ENCODE measurements around the gene FRMPD4.

The FRMPD4 gene

GRCh38 chrX:12292996-12293765 lies 154.9 kb downstream of the FRMPD4 start:
- no peak for DNase-seq (ENCODE audit: low read depth in 1 of 2, low spot score in 1 of 2)

DNA sequence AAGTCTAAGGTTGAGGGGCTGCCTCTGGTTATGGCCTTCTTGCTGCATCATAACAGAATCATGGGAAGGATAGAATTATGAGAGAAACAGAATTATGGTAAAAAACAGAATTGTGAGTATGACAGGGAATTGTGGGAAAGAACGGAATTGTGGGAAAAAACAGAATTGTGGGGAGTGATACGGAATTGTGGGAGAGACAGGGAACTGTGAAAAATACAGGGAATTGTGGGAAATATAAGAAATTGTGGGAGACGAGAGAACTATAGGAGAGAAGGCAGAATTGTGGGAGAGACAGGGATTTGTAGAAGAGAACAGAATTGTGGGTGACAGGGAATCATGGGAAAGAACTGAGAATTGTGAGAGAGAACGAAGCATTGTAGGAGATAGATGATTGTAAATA lies 159.1 kb downstream of the FRMPD4 start:
- no peak for DNase-seq (ENCODE audit: low read depth in 1 of 2, low spot score in 1 of 2)

- DNase-seq (ENCODE audit: low read depth in 1 of 2, low spot score in 1 of 2), result no peak
Measured at GRCh38 chrX:12301288-12301687, 163.0 kb downstream of the FRMPD4 start.

GRCh38 chrX:12304261-12304660 lies 166.0 kb downstream of the FRMPD4 start:
- DNase-seq (ENCODE audit: low read depth in 1 of 2, low spot score in 1 of 2), result no peak

GRCh38 chrX:12307961-12308360 lies 169.7 kb downstream of the FRMPD4 start:
- no peak for DNase-seq (ENCODE audit: low read depth in 1 of 2, low spot score in 1 of 2)

DNA sequence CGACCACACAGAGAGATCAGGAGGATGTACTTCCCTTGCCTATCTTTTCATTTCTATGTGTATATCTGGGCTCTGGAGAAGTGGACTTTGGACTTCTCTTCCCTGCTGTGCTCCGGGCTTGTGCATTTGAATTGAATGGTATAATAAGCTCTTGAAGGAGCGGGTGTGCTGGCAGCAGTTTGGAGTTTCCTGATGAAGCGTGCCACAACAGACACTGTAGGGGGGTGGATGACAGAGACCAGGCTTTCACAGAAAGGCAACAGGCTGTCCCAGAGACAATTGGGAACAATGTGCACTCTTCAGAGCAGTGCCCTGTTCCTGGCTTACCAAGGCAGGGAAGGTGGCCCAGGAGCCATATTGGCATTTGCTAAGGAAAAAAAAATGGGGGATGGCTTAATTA lies 170.1 kb downstream of the FRMPD4 start:
- no peak for DNase-seq (ENCODE audit: low read depth in 1 of 2, low spot score in 1 of 2)

GRCh38 chrX:12309040-12309743 lies 170.9 kb downstream of the FRMPD4 start:
- DNase-seq (ENCODE audit: low read depth in 1 of 2, low spot score in 1 of 2), result no peak

DNA sequence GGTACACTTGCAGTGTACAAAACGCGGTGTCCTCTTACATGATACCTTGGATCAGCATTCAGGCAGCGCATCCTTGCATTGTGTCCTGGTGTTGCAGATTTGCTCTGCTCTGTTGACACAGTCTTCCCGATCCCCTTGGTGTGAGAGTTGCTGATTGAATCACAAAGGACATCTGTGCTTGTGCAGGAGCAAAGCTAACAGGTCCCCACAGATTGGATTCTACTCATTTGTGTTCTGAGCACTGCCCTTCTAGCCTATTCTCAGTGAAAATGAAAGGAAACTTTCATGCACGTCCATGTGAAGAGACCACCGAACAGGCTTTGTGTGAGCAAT lies 171.4 kb downstream of the FRMPD4 start:
- DNase-seq (ENCODE audit: low read depth in 1 of 2, low spot score in 1 of 2), result no peak

DNA sequence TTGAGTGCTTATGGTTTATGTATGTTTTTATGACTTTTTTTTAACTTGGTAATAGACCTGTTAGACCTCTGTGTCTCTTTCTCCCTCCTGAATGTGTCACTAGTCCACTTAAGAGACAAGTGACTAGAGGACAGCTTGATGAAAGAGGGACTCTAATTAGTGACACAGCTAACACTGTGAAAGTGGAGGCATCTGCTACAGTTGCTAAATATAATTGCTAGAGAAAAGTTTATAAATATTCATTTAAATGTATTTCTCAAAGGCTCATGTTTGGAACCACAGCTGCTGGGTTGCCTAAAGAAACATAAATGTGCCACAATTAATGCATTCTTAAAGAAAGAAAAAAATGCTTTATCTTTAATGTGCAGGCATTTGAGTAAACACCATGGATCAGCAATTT lies 176.4 kb downstream of the FRMPD4 start:
- no peak for DNase-seq (ENCODE audit: low read depth in 1 of 2, low spot score in 1 of 2)

GRCh38 chrX:12315526-12315925 lies 177.3 kb downstream of the FRMPD4 start:
- no peak for DNase-seq (ENCODE audit: low read depth in 1 of 2, low spot score in 1 of 2)

DNA sequence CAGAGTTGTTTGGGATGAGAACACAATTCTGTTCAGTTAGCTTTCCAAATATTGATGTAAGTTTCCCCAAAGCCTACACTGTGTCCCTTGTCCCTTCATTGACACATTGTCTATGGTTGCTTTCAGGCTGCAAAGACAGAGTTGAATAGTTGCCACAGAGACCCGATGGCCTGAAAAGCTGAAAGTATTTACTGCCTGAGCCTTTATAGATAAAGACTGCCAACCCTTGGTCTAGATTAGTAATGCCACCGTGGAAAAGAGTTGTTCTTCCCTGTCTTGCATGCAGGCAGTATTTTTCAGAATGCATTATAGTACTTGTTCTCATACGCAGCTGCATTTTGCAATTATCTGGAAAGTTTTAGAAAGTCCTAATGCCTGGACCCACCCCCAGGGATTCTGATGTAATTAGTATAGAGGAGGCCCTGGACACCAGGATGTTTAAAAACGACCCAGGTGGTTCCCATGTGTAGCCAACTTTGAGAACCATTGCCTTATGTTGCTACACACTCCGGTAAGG lies 180.8 kb downstream of the FRMPD4 start:
- no peak for DNase-seq (ENCODE audit: low read depth in 1 of 2, low spot score in 1 of 2)

DNA sequence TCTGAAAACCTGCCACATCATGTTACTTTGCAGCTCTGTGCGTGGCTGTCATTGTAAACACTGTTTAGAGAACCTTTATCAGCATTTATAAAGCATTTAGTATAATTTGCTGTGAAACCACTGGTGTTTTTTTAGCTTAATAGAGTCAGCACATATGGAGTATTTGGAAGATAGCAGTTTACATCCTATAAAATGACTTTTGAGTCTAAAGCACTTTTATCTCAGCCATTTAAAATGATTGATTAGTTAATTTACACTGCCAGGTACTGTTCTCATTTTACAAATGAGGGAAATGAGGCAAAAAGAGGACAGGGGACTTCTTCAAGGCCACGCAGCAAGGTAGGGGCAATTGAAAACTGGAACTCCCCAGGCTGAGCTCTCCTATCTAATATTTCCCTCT lies 181.7 kb downstream of the FRMPD4 start:
- no peak for DNase-seq (ENCODE audit: low read depth in 1 of 2, low spot score in 1 of 2)

DNA sequence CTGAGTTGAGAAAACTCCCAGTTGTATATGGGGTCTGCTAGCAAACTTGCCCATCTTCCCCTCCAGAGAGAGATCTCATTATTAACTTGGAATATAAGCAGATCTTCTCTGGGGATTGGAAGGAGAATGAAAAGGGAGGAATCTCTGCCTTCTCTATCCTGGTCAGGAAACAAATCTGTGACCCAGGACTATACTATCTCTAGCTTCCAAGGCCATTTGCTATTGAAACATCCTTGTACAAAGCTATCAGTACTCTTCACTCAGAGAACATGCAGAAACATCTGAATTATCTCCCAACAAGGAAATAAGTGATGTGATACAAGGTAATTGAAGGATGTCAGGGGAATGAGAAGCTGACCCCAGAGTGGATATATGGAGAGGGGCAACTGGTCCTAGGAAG lies 183.8 kb downstream of the FRMPD4 start:
- no peak for DNase-seq (ENCODE audit: low read depth in 1 of 2, low spot score in 1 of 2)

- no peak for DNase-seq (ENCODE audit: low read depth in 1 of 2, low spot score in 1 of 2)
Measured at GRCh38 chrX:12325171-12325570, 186.9 kb downstream of the FRMPD4 start.

DNA sequence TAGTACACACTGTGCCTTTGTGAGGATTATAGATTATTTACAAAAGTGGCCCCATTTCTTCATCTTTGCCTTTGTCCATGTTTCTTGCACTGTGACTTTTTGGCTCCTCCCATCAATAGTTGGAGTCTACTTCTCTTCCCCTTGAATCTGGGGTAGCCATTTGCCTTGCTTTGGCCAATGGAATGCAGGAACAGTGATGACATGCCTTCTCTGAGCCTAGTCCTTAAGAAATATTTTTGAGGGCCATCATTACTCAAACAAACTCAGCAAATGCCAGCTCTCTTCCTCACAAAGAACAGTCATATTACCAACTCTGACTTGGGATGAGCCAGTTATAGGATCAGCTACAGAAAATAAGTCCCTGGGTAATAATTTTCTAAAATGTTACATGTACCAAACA lies 189.6 kb downstream of the FRMPD4 start:
- no peak for DNase-seq (ENCODE audit: low read depth in 1 of 2, low spot score in 1 of 2)

DNA sequence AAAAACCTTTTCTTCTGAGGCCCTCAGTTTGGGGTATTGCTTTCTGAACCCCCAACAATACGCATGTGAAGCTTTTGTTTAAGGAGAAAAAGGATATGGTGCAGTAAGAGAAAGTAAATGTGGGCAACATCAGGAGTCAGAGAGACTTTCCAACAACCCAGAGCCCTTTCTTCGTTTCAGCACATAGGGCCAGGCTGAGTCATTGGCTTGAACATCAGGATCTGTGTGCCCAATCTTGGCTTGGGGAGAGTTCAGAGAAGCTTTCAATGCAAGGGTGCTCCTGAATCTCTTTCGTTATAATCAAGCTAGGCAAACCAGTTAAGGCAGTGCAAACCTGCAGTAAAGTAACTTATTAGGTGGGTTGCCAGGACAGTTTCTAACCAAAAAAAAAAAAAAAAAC lies 191.2 kb downstream of the FRMPD4 start:
- no peak for DNase-seq (ENCODE audit: low read depth in 1 of 2, low spot score in 1 of 2)

GRCh38 chrX:12330841-12331240 lies 192.6 kb downstream of the FRMPD4 start:
- no peak for DNase-seq (ENCODE audit: low read depth in 1 of 2, low spot score in 1 of 2)

DNA sequence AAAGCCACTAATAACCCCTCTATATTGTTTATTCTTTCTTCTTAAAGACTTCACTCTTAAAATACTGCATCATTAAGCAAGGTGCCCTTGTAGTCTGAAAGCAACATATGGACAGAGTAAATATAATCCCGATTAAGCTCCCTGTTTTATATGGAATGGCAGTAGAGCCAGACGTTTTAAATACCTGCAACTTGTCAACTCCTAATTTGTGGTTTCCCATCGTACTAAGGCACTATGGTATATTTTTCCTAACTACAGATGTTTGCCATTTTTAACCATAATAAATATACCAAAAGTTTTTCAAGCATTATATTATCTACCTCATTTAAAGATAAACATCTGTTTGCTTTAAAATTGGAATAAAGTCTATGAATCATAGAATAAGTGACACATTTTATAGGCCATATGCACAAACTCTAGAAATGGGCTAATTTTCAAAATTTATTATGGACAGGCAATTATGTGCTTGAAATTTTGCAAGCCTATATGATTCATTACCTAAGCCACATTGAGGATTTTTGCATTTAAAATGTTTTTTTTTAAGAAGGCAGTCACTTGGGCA lies 194.6 kb downstream of the FRMPD4 start:
- no peak for DNase-seq (ENCODE audit: low read depth in 1 of 2, low spot score in 1 of 2)

DNA sequence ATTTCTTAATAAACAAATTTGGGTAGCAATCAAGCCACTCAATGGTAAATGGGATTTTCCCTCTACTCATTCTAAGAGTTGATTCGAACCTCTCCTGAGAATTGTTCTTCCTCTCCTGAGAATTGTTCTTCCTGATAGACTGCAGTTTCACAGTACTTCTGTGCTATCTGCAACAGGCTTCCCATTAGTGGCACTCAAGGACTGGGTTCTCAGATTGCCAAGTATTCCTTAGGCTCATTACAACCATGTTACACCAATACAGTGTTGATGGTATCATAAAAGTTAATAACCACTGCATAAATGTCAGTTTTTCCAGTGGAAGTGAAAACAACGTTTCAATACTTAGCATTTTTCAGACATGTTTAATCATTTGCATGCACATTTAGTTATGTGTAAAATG lies 201.6 kb downstream of the FRMPD4 start:
- no peak for DNase-seq (ENCODE audit: low read depth in 1 of 2, low spot score in 1 of 2)

DNA sequence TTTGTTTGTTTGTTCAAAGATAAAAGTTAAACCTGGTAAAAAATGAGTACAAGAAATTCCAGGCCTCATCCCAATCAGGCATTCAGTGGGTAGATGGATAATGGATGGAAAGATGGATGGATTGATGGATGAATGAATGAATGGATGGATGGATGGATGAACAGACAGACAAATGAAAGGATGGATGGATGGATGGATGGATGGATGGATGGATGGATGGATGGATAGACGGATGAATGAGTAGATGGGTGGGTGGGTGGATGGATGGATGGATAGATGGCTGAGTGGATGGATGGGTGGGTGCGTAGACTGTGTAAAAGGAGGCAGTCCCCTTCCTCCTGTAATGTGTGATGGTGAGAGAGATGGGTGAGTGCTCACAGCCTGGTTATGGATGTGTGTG lies 206.7 kb downstream of the FRMPD4 start:
- no peak for DNase-seq (ENCODE audit: low read depth in 1 of 2, low spot score in 1 of 2)

DNA sequence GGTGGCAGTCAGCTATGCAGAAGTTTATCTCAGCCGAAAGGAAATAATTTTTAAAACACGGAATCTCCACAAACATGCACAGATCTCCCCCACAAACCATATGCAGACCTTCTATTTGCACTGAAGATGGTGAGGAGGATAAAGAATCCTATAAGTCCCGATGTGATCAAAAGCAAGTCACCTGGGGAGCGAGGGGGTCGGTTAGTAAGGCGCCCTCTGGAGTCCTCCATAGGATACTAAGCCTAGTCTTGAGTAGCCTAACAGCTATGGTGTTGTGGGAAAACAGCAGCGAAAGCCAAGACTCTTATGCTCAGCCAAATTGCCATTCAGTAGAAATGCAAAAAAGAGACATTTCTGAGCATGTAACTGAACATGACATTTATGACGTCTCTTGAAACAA lies 210.9 kb downstream of the FRMPD4 start:
- DNase-seq (ENCODE audit: low read depth in 1 of 2, low spot score in 1 of 2), result no peak

- DNase-seq (ENCODE audit: low read depth in 1 of 2, low spot score in 1 of 2), result no peak
Measured at GRCh38 chrX:12352922-12353321, 214.6 kb downstream of the FRMPD4 start.

Measured in stimulated activated CD4-positive, alpha-beta T cell treated with anti-CD3 and anti-CD28 coated beads, Interleukin-15, amount 100 ng/mL, for 1 hour (primary cell).